Measurements from ENCODE around the gene ZSCAN22. TPM values are rescaled to one million over a fixed set of nuclear protein-coding genes. Genes with fewer than 3 reads are reported as not detected.

The ZSCAN22 gene
- total and polyA plus RNA-seq, 2 of the 13 experiments (the other 11 are each of a cell fraction or from before 2014, with no cell fraction given), result 2.5 to 3.5 TPM

DNA sequence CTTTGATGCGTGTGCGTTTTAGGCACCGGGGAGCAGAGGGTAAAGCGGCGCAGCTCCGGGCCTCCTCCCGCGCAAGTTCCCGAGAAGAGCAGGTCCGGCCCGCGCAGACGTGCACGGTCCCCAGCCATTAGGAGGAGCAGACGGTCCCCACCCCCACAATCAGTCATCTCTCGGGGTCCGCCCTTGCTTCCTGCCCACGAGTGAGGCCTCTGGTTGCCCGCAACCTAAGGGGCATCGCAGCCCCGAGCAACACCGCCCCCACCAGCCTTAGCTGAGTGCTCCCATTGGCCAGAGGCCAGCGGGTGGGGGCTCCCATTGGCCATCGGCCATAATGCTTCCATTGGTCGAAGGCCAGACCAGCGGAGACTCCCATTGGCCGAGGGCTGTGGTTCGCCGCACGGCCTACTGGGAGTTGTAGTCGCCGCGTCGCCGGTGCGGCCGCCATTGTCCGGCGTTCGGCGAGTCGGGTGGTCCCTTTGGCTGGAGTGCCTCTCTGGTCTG, 48.2 kb upstream of the ZSCAN22 start, which contains the start of gene ZNF8 (continued):
- peak; percentile 65 for TF ChIP-seq ZNF18 (CRISPR knock-in tag; IDR thresholded peaks at IDR 0.05; ENCODE audit: insufficient replicate concordance)
- TF ChIP-seq NONO (IDR thresholded peaks at IDR 0.05), result no peak
- TF ChIP-seq NONO (CRISPR knock-in tag; conservative IDR thresholded peaks at IDR 0.05), result peak; percentile 62
- TF ChIP-seq PAX8 (CRISPR knock-in tag; IDR thresholded peaks at IDR 0.05; ENCODE audit: borderline replicate concordance), result no peak; the same call in 1 of the 2 replicates
- no peak; the same call in 1 of the 2 replicates for TF ChIP-seq ELF1 (CRISPR knock-in tag; IDR thresholded peaks at IDR 0.05)
- TF ChIP-seq POLR2G (IDR thresholded peaks at IDR 0.05; ENCODE audit: low read depth, low read length), result peak; percentile 86
- TF ChIP-seq ZNF441 (CRISPR knock-in tag; IDR thresholded peaks at IDR 0.05; ENCODE audit: borderline replicate concordance), result peak; percentile 69; the same call in 1 of the 2 replicates
- no peak for TF ChIP-seq HDAC6 (IDR thresholded peaks at IDR 0.05; ENCODE audit: low read depth, low read length)
- no peak for TF ChIP-seq ZNF567 (CRISPR knock-in tag; IDR thresholded peaks at IDR 0.05; ENCODE audit: borderline replicate concordance)
- TF ChIP-seq ZSCAN25 (CRISPR knock-in tag; IDR thresholded peaks at IDR 0.05), result no peak
- peak; percentile 93; the same call in 1 of the 2 replicates for TF ChIP-seq ZNF605 (CRISPR knock-in tag; IDR thresholded peaks at IDR 0.05)
- TF ChIP-seq ZNF580 (CRISPR knock-in tag; IDR thresholded peaks at IDR 0.05; ENCODE audit: borderline replicate concordance, low read depth), result no peak
- TF ChIP-seq ZBTB3 (CRISPR knock-in tag; IDR thresholded peaks at IDR 0.05; ENCODE audit: borderline replicate concordance, low read depth), result peak; percentile 63; the same call in 1 of the 2 replicates
- TF ChIP-seq BHLHE40 (IDR thresholded peaks at IDR 0.05; ENCODE audit: low read length), result no peak
- TF ChIP-seq, protein P1, sequence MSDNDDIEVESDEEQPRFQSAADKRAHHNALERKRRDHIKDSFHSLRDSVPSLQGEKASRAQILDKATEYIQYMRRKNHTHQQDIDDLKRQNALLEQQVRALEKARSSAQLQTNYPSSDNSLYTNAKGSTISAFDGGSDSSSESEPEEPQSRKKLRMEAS (IDR thresholded peaks at IDR 0.05), result peak; percentile 71
- TF ChIP-seq ZNF280D (CRISPR knock-in tag; IDR thresholded peaks at IDR 0.05), result no peak
- TF ChIP-seq TARDBP (CRISPR knock-in tag; IDR thresholded peaks at IDR 0.05), result no peak
- TF ChIP-seq ZNF30 (CRISPR knock-in tag; IDR thresholded peaks at IDR 0.05), result no peak; the same call in 1 of the 2 replicates
- TF ChIP-seq YEATS2 (CRISPR knock-in tag; IDR thresholded peaks at IDR 0.05; ENCODE audit: borderline replicate concordance), result peak; percentile 42; the same call in 1 of the 2 replicates
- TF ChIP-seq SIN3B (IDR thresholded peaks at IDR 0.05; ENCODE audit: low read length), result no peak
- no peak for TF ChIP-seq SMC3 (IDR thresholded peaks at IDR 0.05; ENCODE audit: low read length)
- TF ChIP-seq ZNF773 (CRISPR knock-in tag; IDR thresholded peaks at IDR 0.05; ENCODE audit: borderline replicate concordance), result no peak
- no peak for TF ChIP-seq HMG20B (CRISPR knock-in tag; conservative IDR thresholded peaks at IDR 0.05)
- peak; percentile 73 for TF ChIP-seq ZNF563 (CRISPR knock-in tag; IDR thresholded peaks at IDR 0.05)
- TF ChIP-seq ZMYM3 (CRISPR knock-in tag; IDR thresholded peaks at IDR 0.05), result no peak; the same call in 1 of the 2 replicates
- TF ChIP-seq NFYB (CRISPR knock-in tag; IDR thresholded peaks at IDR 0.05), result peak; percentile 99
- TF ChIP-seq ZNF564 (CRISPR knock-in tag; IDR thresholded peaks at IDR 0.05), result peak; percentile 93
